PC-3 (cell line): ENCODE results near the gene GSTO1. TPM values are rescaled to one million over a fixed set of nuclear protein-coding genes. Genes with fewer than 3 reads are reported as not detected.
A peak's percentile ranks its signal among the peaks of the same experiment; 100 is the strongest.

ENCODE experiments used
- ATAC-seq: fragments of 200-7000 bp; cut with Tn5 transposase; 2 replicates; pipeline ENCODE4 v1.9.1; 2020; ENCODE audit warnings: mild to moderate bottlenecking, moderate library complexity
- BruUV-seq: library from RNA; stranded (reverse); fragments of 400-500 nt; replicated peaks from 2 replicates; lab custom pipeline; 2021; lab: Mats Ljungman, UMichigan
- CTCF ChIA-PET: fragments of 300-600 bp; sonication (Branson Sonifier 250); formaldehyde crosslinking; loops from one replicate; lab custom pipeline; 2022; ENCODE audit warnings: antibody characterized with exemption; lab: Charles Lee
- POLR2A ChIA-PET: fragments of 300-600 bp; sonication (Branson Sonifier 250); formaldehyde crosslinking; loops from one replicate; lab custom pipeline; 2022; ENCODE audit warnings: antibody characterized with exemption; ENCODE audit not compliant: unreplicated experiment; lab: Charles Lee
- DNase-seq: peaks from one replicate; pipeline ENCODE4 v3.0.0-alpha.2; 2015
- H2AFZ ChIP-seq: fragments of 300-600 bp; sonication (generic); 2 replicates; pipeline ENCODE4 v1.6.0; 2016; ENCODE audit warnings: antibody characterized with exemption, low read length
- H3F3A ChIP-seq: fragments of 300-600 bp; sonication (generic); one replicate; pipeline ENCODE4 v1.6.0; 2017; ENCODE audit warnings: antibody characterized with exemption, low read length, control low read depth, mild to moderate bottlenecking; ENCODE audit not compliant: unreplicated experiment
- H3K27ac ChIP-seq: fragments of 300-600 bp; sonication (generic); 2 replicates; pipeline ENCODE4 v1.5.1; 2016; ENCODE audit warnings: mild to moderate bottlenecking, low read length
- H3K27me3 ChIP-seq: fragments of 300-600 bp; sonication (generic); 2 replicates; pipeline ENCODE4 v1.6.1; 2016; ENCODE audit warnings: low read length, mixed read lengths
- H3K36me3 ChIP-seq: fragments of 300-600 bp; sonication (generic); 2 replicates; pipeline ENCODE4 v1.6.1; 2016; ENCODE audit warnings: low read depth, mixed run types, low read length, mixed read lengths
- H3K4me1 ChIP-seq: fragments of 300-600 bp; sonication (generic); 2 replicates; pipeline ENCODE4 v1.5.1; 2016; ENCODE audit warnings: low read length; ENCODE audit not compliant: insufficient read depth
- H3K4me2 ChIP-seq: fragments of 300-600 bp; sonication (generic); 2 replicates; pipeline ENCODE4 v1.6.0; 2016; ENCODE audit warnings: low read length
- H3K4me3 ChIP-seq: fragments of 300-600 bp; sonication (generic); 2 replicates; pipeline ENCODE4 v1.5.1; 2016; ENCODE audit warnings: mild to moderate bottlenecking, low read length, mixed read lengths
- H3K79me2 ChIP-seq: fragments of 300-600 bp; sonication (generic); 2 replicates; pipeline ENCODE4 v1.6.1; 2017; ENCODE audit warnings: low read length, mixed read lengths
- H3K9ac ChIP-seq: fragments of 300-600 bp; sonication (generic); 2 replicates; pipeline ENCODE4 v1.6.0; 2016; ENCODE audit warnings: mild to moderate bottlenecking, low read length
- H3K9me2 ChIP-seq: fragments of 300-600 bp; sonication (generic); replicated peaks from 2 replicates; pipeline ENCODE4 v1.6.1; 2016; ENCODE audit warnings: mixed run types, low read length, mixed read lengths
- H3K9me3 ChIP-seq: fragments of 300-600 bp; sonication (generic); 2 replicates; pipeline ENCODE4 v1.6.1; 2016; ENCODE audit warnings: low read length, mixed read lengths
- H4K20me1 ChIP-seq: fragments of 300-600 bp; sonication (generic); 2 replicates; pipeline ENCODE4 v1.6.1; 2016; ENCODE audit warnings: low read length, mixed read lengths
- EZH2 ChIP-seq: fragments of 300-600 bp; sonication (generic); IDR thresholded peaks from one replicate; pipeline ENCODE4 v1.6.1; 2017; ENCODE audit warnings: antibody characterized with exemption, mild to moderate bottlenecking, low read length; ENCODE audit not compliant: unreplicated experiment
- EZH2phosphoT487 ChIP-seq: fragments of 300-600 bp; sonication (generic); IDR thresholded peaks from 2 replicates; pipeline ENCODE4 v1.6.1; 2018; ENCODE audit warnings: mild to moderate bottlenecking, antibody characterized with exemption, low read length, borderline replicate concordance
- intact Hi-C: fragments of 100-400 bp; cut with micrococcal nuclease; formaldehyde crosslinking; loops from 2 replicates; pipeline ENCODE4 v1.9.0; 2023
- total RNA-seq: library from RNA; depleted of rRNA; stranded (reverse); fragments of >200 nt; gene quantifications from 2 replicates; pipeline ENCODE4 v1.2.3, GENCODE V29; 2014
- TF ChIP-seq, protein P1 (sequence below): fragments of 300-600 bp; sonication (generic); conservative IDR thresholded peaks from 2 replicates; pipeline ENCODE4 v1.5.1; 2017; ENCODE audit warnings: antibody characterized with exemption, low read depth, mild to moderate bottlenecking, low read length

Gene GSTO1
- total RNA-seq, 1 experiment from 2014 or later = 46.0 TPM

DNA sequence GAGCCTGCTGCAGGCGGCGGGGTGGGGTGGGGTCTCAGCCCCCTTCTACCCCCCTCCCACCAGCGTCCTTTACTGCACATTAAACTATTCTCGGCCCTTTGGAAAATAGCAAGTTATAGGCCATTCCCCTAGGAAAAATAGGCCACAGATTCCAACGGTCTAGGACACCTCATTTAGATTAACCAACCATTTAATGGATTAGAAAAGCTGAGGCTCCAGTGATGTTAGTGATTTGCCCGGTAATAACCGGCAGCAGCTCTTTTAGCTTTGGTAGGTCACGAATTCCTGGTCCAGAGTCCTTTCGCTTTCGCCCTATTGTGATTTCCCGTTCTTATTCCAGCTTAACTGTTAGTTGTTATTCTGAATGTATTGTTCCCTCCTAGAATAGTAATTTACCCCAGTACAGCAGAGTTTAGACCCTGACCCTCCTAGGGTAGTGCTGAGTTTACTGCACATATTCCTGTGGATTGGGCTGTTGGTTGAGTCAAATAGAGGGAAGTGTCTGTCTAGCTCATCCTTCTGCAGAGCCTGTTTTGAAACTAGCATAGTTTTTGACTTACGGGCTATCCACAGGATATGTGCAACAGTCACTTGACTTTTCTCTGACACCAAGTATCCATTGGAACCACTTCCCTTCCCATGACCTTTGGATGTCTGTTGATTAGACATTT lies 754 bp downstream of the GSTO1 start:
- Histone ChIP-seq H3K9ac (peak overlapping the region; percentile 92), H2AFZ (peak overlapping the region; percentile 91), H3K4me1 (peaks cover 28% of the 10 kb centered on the region), H3K36me3 (peaks cover 13% of the 10 kb centered on the region), H3K9me2 (no peaks in the 10 kb centered on the region), H3K4me2 (peak overlapping the region; percentile 82), H3K4me3 (peak overlapping the region; percentile 81), H3K9me3 (no peaks in the 10 kb centered on the region), H3K79me2 (peaks cover 61% of the 10 kb centered on the region), H3K27ac (peak overlapping the region; percentile 3), H3K27me3 (no peaks in the 10 kb centered on the region), H3F3A (peaks cover 3% of the 10 kb centered on the region), H4K20me1 (0 out of 2 replicates have a peak, but pooled peaks cover 4% of the 10 kb centered on the region)
- ChIA-PET CTCF (interaction anchor here (1.0 kb wide), 1 partner anchor 19 kb away, joined by 6 read pairs; no protein-coding TSS in a partner anchor), POLR2A (interaction anchor here (0.5 to 0.6 kb wide), 4 partner anchors 12 to 46 kb away, joined by 3 to 7 read pairs (median 4); no protein-coding TSS in a partner anchor)
- TSS peak; percentile 48 for BruUV-seq
- peak; percentile 48 for DNase-seq
- intact Hi-C loops = no loop called here
- ATAC-seq = peak; percentile 61
- TF ChIP-seq EZH2 (no peak), EZH2phosphoT487 (no peak)
- TF ChIP-seq, protein P1, sequence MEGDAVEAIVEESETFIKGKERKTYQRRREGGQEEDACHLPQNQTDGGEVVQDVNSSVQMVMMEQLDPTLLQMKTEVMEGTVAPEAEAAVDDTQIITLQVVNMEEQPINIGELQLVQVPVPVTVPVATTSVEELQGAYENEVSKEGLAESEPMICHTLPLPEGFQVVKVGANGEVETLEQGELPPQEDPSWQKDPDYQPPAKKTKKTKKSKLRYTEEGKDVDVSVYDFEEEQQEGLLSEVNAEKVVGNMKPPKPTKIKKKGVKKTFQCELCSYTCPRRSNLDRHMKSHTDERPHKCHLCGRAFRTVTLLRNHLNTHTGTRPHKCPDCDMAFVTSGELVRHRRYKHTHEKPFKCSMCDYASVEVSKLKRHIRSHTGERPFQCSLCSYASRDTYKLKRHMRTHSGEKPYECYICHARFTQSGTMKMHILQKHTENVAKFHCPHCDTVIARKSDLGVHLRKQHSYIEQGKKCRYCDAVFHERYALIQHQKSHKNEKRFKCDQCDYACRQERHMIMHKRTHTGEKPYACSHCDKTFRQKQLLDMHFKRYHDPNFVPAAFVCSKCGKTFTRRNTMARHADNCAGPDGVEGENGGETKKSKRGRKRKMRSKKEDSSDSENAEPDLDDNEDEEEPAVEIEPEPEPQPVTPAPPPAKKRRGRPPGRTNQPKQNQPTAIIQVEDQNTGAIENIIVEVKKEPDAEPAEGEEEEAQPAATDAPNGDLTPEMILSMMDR = no peak

DNA sequence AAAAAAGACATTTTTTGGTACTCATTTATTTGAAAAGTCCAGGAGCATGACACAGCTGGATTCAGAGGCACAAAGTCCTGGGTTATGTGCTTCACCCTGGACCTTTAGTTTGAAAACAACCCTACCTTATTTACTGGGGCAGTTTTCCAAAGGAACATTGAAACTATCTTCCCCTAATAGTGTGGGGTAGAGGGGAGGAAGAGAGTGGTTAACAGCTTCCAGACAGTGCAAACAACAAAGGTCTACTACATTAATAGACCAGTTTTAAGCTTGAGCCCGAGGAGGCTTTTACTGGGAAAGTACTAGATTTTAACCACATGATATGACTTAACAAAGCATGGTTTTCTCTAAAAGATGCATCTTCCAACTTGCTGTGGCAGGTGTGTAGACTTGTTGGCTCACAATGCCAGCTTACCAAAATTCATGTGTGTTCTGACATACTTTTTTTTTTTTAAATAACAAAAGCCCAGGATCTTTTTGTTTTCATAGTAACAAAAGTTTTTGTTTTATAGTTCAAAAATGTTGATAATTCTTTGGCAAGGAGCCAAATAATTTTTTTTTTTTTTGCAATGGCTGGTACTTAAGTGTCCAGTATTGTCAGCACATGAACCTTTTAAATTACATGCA lies 1.8 kb downstream of the GSTO1 start:
- Histone ChIP-seq H3K9me2 (no peaks in the 10 kb centered on the region), H3K9me3 (no peaks in the 10 kb centered on the region), H2AFZ (no peak overlapping the region), H3K27me3 (no peaks in the 10 kb centered on the region), H3K79me2 (peaks cover 68% of the 10 kb centered on the region), H3K9ac (peak overlapping the region; percentile 92), H3K36me3 (peaks cover 16% of the 10 kb centered on the region), H3K4me3 (peak overlapping the region; percentile 81), H3F3A (peaks cover 5% of the 10 kb centered on the region), H3K4me2 (peak overlapping the region; percentile 82), H3K27ac (peak overlapping the region; percentile 3), H4K20me1 (0 out of 2 replicates have a peak, but pooled peaks cover 4% of the 10 kb centered on the region), H3K4me1 (peaks cover 38% of the 10 kb centered on the region)
- ATAC-seq (no peak; the same call in 1 of the 2 replicates), DNase-seq (peak; percentile 11)
- no TSS peak for BruUV-seq
- CTCF ChIA-PET = no interaction called here
- no peak for TF ChIP-seq EZH2
- TF ChIP-seq, protein P1 = no peak
- no peak for TF ChIP-seq EZH2phosphoT487
- intact Hi-C loops = no loop called here
- POLR2A ChIA-PET = no interaction called here
